Ammon's horn (tissue), 1 donor: Measurements from ENCODE around the gene SMOC2.

ENCODE experiments used
- DNase-seq: peaks from one replicate; pipeline ENCODE4 v3.0.0-alpha.2; 2016; ENCODE audit warnings: low spot score

The SMOC2 gene

DNA sequence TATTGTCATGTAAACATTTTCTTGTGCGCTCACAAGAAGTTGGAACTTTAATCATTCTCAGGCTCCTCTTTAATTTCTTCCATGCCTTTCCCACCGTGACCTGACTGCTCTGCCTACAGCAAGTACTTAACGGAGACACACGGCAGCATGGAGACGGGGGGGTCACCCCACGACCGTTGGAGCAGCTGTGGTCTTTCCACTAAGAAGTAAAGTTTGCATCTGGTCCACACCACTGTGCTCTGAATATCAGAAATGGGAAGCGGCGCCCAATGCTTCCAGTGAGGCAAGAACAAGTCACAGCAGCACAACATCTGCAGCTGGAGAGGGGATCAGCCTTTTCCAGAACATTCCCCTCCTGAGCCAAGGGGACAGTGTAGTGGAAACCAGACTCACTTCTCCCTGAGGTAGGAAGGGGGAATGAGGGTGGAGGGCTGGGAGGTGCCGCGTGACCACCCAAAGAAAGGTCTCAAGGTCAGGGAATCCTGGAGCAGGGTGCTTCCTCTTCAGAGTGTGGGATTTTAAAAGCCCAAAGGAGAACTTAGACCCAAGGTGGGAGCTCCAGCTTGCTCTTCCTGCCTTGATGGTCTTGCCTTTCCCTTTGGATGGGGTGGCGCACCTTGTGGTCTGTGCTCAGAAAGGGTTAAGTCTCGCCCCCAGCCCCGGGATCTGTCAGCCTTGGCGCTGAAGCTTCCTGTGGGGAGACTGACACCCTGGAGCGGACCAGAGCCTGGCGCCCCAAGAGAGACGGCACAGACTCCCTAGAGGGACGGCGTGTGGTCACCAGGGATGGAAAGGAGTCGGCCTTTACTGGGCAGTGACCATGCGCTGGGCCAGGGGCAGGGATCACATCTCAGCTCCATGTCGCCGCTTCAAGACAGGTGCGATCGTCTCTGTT, 25.6 kb upstream of the SMOC2 start:
- no peak for DNase-seq

DNA sequence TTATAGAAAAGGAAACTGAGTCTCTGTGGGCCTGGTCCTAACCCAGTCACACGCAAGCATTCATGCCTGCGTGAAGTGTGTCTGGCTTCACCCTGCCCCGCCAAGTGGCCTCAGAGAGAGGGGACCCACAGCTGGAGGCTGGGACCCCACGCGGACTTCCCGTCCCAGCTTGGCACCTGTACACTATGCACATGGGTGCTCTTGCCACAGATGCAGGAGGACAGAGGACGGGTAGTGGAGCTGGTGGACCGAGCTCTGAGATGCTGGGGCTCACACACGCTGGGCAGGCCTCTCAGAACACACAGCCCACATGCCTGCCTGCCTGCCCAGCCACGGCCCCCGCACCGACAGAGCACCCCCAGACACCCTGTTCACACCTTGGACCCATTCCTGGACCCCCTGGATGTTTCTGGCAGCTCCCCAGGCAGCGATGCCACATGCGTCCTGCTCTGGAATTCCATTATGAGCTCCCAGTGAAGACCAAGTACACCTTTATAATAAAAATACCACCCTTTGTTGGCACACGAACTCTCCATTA, 24.9 kb upstream of the SMOC2 start:
- DNase-seq: no peak

DNA sequence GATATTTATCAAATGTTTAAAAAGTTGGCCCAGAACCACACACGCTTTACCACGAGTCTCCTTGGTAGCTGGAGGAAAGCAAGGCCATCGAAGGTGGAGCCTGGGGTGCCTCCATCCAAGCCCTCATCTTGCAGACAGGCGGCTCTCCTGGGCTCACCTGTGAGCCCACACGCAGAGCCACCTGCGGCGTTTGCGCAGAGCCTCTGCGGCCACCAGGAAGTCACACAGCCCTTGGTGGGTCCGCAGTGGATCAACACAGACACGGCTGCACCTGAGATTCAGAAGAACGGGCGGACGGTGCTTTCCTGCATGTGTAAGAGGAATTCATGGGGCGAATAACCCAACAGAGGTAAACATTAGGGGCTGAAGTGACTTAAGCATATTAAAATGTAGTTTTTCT, 24.5 kb upstream of the SMOC2 start:
- DNase-seq: no peak

DNA sequence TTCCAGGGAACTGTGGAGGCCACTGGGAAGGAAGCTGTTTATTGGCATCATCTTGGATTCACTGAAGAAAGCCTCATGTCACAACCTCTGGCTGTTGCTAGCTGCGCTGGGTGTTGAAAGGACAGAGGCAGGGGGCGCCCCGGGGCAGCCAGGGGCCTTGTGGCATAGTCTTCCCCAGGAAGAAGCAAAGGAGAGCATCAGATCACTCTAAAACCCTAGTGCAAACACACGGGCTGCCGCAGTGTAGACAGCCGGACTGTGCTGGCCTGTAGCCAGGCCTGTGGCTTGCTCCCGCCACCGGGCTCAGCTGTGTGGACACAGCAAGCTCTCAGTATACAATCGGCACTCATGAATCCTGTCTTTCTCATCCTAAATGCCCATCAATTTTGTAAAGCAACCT, 23.8 kb upstream of the SMOC2 start:
- no peak for DNase-seq

DNA sequence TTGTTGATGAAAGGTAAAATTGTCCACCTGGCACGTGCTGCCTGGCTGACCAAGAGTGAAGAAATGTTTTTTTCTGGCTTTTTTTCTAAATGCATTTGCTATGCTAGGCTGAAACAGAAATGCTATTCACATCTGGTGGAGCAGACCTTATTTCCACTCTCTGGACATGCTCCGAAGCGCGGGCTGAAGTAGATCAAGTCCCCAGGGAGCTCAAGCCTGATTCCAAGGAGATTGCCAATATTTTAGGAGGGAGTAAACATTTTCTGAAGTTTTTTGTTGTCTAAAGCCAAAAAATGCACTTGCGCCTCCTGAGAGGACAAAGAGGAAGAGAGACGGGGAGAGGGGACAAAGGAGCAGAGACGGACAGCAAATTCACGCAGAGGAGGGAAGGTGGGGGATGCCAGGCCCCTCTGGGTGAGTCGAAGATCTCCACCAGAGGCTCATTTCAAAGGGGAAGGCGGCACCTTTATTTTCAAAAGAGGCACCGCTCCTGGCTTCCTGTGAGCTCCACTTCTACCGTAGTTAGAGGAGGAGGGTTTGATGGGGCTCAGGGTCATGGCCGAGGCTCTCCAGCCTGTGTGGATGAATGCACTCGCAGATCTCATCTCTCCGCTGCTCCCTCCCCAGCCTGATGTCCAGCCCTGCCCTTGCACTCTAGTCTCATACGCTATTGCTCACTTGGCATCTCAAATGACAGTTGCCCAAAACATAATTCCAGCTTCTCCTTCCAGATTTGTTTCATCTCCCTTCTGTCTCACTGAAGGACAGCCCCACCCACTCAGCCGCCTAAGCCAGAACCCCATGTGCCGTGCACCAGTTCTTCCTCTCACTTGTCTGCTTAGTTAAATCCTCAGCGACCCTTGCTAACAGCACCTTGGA, 23.1 kb upstream of the SMOC2 start:
- no peak for DNase-seq

DNA sequence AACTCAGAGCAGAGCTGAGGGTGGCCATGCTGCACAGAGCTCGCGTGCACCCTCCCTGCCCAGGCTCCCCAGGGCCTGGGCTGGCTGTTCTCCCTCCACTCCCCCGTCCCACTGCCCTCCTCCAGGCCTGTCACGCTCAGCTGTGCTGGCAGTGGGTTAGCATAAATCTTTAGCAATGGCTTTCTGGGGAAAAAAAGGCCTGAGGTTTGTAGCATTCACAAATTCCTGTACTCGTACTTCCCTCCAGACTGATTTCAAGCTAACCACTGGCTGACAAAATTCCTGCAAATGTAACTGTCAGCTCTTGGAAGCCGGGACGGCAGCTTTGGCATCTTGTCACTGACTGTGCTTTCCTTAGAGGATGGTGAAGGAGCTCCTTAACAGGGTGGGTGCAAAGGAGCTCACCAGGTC, 22.3 kb upstream of the SMOC2 start:
- DNase-seq: no peak

DNA sequence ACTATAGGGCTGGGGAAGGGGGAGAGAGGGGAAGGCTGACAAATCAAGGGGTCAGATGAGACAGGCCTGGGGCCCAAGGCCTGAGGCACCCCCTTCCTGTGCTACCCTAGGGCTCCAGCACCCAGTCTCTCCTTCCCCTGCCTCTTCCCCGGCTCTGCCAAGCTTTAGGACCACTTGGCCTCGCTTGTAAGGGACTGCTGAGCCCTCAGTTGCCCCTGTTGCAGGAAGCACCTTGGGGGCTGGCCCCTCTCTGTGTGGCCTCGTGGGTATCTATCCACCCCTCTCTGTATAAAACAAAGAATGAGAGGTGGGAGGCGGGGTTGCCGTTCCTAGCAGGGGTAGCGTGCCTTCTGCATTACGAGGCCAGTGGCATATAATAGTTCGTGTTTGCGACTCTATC, 21.4 kb upstream of the SMOC2 start:
- no peak for DNase-seq

DNA sequence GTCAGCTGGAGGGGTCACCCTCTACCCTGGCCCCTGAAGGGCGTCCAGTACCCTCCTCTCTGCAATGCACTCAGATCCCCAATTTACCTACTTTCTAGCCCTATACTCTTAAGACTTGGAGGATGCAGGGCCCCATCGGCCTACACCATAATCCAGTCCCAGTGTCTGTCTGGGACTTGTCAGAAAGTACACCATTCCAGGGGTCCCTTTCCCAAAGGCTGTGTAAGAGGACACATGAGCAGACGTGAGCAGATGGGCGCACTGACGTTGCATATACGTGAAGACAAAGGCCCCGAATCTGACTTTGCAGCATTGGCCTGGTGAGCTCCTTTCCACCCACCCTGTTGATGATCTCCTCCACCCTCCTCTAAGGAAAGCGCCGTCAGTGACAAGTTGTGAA, 20.9 kb upstream of the SMOC2 start:
- DNase-seq: no peak

DNA sequence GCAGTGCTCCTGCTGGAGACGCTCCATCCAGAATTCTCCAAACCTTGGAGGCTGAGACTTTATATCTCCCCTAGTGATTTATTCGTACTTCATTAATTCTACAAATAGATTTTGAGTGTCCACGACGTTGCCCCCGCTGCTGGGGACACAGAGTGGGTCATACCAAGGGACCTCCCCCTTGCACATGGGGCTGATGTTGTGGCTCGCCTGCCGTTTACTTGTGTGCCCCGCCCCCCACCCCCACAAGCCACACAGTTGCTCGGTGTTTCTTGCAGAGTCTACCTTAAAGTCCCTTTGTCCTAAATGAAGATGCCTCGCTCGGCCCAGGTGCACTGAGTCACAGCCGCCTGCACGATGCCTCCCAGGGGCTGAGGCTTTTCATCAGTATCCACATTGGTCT, 20.3 kb upstream of the SMOC2 start:
- DNase-seq: no peak

DNA sequence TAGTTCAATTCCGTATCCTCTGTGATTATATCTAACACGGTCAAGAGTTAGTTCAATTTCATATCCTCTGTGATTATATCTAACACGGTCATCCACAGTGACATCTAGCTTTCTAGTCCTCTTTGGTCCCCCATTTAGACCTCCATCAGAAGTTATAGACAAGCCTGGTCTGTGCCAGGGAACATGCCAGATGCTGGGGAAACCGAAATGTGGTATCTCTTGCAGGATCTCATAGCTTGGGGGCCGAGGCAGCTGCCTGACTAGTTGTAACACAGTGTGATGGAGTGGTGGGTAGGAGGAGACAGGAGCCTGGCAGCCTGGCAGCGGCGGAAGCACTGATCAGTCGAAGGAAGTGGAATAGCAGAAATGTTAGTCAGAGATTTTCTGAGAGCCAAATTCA, 13.8 kb upstream of the SMOC2 start:
- peak; percentile 61 for DNase-seq

DNA sequence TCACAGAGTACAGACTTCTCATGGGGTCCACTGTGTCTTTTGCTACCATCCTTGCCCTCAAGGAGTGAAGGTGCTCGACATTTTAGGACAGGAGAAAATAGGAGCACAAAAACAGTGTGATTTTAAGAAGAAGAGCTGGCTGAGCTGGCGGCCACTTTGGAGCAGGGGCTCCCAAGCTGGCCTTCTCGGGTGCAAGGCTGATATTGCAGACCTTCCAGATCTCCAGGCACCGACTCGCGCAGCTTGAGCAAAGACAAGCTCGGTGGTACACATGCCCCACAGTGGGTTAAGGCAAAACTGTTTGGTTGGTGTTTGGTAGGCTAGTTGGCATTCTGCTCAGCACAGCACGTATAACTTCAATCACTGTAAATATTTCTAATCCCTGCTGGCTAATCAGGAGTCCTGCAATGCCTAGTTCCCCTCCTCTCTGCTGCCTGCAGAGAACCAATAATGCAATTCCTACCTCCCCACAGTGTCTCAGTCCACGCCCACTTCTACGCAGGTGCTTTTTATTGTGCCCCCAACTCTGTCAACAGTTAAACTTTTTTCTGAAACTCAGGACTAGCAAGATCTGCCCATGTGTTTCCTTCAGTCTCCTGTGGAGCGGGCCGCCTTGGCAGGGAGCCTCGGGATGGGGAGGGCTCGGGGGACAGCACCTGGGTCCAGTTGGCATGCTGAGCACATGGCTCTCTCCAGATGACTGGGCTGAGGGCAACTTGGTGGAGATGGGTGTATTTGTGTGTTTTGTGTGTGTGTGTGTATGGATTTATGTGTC, 12.7 kb upstream of the SMOC2 start:
- DNase-seq: no peak

DNA sequence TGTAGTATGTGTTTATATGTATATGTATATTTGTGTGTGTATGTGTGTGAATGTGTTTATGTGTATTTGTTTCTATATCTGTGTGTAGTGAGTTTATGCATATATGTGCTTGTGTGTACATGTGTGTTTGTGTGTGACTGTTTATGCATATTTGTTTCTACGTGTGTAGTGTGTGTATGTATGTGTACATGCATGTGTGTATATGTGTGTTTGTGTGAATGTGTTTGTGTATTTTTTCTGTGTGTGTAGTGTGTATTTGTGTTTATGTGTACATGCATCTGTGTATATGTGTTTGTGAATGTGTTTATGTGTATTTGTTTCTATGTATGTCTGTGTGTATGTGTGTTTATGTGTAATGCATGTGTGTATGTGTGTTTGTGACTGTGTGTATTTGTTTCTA, 12.1 kb upstream of the SMOC2 start:
- DNase-seq: no peak

DNA sequence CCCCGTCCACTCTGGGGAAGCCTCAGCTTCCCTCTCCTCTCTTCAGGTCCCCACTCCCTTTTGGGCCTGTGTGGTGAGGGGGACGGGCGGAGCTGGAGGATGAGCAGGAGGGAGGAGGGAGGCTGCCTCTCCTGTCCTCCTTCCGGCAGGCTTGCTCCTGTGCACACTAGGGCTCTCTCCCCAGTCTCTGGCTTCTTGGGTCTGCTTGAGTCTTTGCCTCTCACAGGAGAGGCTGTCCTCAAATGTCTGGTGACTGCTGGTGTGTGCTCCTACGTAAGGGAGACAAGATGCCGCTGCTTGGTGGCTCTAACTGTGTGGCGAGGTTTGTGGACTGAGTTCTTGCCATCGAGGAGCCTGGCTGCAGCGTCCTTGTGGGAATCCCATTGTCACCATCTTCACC, 8.8 kb upstream of the SMOC2 start:
- DNase-seq: no peak

DNA sequence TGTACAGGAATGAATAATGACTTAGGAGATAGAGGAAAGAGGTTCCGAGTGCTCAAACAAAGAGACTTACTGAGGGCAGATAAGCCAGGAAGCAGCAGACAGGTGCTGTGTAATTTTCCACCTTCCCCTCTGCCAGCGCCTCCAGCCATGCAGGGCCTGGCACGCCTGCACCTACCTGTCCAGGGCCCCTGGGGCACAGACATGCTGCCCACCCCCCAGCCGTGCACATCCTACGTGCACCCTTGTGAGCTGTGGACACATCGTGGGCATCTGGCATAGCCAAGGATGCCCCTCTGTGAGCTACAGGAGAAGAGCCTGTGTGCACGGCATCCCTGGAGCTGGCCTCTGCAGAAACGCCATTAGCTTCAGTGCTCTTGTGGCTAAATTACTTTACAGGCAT, 7.1 kb upstream of the SMOC2 start:
- DNase-seq: no peak

DNA sequence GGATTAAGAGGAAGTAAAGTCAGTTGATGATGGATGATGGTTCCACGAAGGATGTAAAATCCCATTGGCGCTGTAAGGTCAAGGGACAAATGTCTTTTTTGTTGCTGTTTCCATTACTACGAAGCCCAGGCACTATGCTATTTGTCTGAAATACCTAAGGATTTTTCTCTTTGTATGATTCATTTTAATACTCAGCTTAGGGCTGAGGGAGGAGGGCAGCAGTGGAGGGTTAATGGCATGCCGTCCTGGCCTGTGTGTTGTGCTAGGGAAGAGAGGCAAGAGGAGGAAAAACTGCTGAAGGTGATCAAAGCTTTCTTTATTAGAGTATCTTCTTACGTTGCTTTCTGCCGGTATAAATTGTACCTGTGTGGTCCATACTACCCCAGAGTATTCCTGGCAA, 6.5 kb upstream of the SMOC2 start:
- DNase-seq: no peak

DNA sequence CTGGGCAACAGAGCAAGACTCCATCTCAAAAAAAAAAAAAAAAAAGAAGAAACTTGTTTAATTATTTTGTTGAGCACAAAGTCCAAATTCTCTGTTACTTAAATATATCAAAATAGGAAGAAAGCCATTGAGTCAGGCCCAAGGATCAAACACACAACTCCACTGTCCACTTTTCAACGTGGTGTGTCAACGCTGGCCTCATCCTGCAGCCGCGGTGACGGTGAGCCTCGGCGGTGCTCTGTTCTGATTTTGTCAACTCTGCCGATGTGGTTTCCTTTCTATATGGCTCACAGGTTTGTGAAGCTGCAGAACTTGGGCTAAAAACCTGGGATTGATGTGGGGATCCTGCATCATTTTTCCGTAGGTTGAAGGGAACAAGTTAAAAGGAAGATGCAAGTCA, 3.2 kb upstream of the SMOC2 start:
- no peak for DNase-seq

DNA sequence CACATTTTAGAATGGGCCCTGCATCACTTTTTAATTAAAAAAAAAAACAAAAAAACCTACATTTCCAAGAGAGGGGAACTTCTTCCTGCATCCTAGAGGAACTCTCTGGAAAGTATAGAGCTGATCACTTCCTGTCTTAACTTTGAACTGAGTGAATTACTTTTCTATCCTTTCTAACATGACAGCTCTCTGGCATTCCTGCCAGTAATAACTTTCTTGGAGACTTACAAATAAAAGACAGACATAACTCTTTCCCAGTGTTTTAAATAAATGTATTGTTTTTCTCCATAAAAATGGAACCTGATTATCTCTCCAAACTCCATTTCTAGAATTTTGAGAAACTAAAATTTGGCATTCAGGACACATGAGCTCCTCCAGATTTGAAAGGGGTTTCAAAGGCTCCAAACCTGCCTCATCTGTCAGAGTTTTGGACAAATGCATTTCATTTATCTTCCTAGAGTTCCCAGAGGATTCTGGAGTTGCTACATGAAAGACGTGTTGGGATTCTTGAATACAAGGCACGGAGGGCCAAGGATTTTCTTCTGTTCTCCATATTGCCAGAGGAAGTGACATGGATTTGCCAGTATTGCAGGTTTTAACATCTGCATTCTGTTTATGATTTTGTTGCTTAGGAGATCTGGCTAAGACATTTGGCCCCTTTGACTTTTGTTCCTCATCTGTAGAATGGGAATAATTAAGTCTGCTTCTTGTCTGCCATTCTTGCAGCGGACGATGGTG, 2.0 kb upstream of the SMOC2 start:
- no peak for DNase-seq

DNA sequence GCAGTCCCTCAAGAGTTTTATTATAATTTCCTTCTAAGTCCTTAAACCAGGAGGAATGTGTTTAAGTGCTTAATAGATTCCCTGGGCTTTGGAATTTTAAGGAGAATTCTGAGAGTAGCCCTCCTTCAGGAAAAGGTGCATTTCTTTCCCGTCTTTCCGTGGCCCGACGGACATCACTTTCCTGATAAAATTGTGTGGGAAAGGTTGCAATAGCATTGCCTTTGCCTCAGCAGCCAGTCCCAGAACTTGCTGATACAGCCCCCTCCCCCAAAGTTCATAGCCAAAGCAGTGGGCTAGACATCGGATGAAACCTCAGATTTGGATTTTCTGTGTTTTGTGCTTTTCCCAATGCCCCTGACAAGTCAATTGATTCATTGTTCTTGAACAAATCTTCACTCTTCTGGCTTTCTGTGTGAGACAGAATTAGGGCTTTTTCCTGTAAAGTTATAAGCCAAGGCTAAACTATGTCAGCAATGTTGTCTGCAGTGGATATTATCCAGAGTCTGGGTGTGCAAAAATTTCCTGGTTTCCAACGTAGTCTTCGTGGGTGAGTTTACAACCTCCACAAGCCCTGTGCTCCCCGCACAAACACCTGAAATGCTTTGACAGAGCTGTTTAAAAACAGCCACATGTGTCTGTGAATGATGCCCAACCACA, 1.1 kb upstream of the SMOC2 start:
- no peak for DNase-seq

DNA sequence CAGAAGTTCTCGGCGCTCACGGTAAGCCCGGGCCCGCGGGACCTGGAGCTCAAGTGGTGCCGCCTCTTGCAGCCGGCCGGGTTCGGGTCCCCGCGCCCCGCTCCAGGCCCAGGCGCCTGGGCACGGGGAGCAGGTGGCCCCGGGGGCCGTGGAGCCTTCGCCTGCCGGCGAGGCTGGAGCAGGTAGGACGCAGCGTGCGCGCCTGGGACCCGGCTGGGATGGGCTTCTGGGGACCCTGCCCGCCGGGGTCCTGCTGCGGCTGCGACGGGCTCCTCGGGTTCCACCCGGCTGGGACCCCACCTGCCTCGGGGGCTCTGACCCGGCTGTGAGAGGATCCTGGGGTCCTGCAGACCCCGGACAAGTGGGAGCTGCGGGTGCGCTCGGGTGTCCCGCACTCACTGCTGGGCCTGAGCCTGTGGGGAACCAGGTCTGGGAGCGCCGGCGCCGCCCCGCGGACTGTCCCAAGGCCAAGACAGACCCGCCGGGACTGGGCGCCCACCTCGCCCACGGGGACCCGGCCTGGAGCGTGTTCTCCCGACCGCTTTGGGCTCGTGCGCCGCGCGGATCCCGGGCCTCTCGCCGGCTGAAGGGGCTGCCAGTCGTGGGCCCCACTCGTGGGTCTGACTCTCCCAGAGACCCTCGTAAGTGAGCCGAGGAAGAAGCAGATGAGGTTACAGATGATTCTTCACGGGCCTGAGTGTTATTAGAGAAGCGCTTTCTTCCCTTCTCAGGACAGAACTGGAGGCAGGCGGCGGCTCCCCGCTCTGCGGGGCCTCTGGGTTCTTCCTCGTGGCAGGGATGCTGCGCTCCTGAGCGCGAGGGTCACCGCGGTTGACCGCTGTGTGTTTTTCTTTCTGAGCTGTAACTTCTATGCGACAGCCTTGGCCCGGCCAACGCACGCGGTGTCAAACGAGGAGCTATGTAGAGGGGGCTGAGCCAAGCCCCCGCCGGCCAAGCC, 729 bp downstream of the SMOC2 start:
- DNase-seq: no peak

DNA sequence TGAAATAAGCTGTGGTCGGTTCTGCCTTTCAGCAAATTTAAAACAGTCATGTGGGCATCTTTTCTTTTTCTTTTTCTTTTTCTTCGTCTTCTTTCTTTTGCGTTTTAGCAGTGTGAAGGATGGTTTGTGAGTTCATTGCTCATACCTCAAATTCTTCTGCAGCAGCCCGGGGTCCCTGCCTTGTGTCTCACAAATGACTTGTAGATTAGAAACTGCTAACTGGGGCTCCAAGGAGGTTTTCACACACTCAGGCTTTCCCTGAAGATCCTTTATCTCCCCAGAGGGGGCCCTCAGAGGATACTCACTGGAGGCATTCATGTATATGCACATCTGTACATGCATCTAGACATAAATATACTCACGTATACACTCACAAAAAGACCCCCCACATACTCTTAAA, 1.7 kb downstream of the SMOC2 start:
- no peak for DNase-seq
